Ovary (tissue), 3 donors: ENCODE results near the gene LRMDA.

Experiments used
- CTCF ChIP-seq, 3 donors: fragments of 450-650 bp in 2 of 3; fragments of 200-600 bp in 1 of 3; IDR thresholded peaks; one replicate each; pipeline versions ENCODE4 v1.5.1 to v1.8.0; 2016 to 2022; ENCODE audit warnings: antibody characterized with exemption in 3 of 3, mild to moderate bottlenecking in 1 of 3
- POLR2A ChIP-seq: fragments of 450-650 bp; IDR thresholded peaks from one replicate; pipeline ENCODE4 v1.6.1; 2017; ENCODE audit warnings: antibody characterized with exemption, mild to moderate bottlenecking, moderate library complexity
- donor health status: DM: no; HTN: no; CAD: no.

GRCh38 chr10:75851580-75852345, 420.3 kb downstream of the LRMDA start:
- TF ChIP-seq POLR2A = no peak
- no peak for TF ChIP-seq CTCF (IDR thresholded peaks at IDR 0.05)
